HS-27A (cell line): ENCODE measurements around the gene CCKAR.

Source experiments
- DNase-seq: peaks from one replicate; pipeline ENCODE4 v3.0.0-alpha.2; 2012; ENCODE audit warnings: low read depth, missing footprints

CCKAR gene

GRCh38 chr4:26458157-26458561 lies 32.1 kb downstream of the CCKAR start:
- DNase-seq, result no peak

DNA sequence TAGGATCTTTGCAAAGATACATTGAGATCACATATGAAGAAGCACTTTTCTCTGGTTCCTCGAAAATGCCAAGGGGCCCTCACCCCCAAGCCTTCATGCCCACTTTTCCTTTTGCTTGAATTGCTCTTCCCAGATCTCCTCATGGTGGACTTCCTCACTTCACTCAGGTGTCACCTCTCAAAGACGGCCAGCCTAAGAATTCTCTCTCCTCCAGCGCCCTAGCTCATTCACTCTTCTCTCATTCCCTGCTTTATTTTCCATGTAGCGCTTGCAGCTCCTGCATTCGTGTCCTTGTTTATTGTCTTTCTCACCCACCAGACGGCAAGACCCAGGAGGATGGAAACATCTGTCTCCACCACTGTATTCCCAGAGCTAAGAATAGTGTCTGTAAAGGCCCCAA lies 32.9 kb downstream of the CCKAR start:
- DNase-seq, result no peak

- no peak for DNase-seq
Observed at GRCh38 chr4:26455571-26455970, 34.7 kb downstream of the CCKAR start.

- no peak for DNase-seq
Observed at GRCh38 chr4:26454961-26455360, 35.3 kb downstream of the CCKAR start.

GRCh38 chr4:26452565-26453531 lies 37.4 kb downstream of the CCKAR start:
- no peak for DNase-seq

GRCh38 chr4:26451597-26451996 lies 38.7 kb downstream of the CCKAR start:
- DNase-seq, result no peak

- no peak for DNase-seq
Observed at GRCh38 chr4:26450418-26450817, 39.9 kb downstream of the CCKAR start.

- DNase-seq, result no peak
Observed at GRCh38 chr4:26447378-26447777, 42.9 kb downstream of the CCKAR start.

GRCh38 chr4:26441771-26442170 lies 48.5 kb downstream of the CCKAR start:
- no peak for DNase-seq

DNA sequence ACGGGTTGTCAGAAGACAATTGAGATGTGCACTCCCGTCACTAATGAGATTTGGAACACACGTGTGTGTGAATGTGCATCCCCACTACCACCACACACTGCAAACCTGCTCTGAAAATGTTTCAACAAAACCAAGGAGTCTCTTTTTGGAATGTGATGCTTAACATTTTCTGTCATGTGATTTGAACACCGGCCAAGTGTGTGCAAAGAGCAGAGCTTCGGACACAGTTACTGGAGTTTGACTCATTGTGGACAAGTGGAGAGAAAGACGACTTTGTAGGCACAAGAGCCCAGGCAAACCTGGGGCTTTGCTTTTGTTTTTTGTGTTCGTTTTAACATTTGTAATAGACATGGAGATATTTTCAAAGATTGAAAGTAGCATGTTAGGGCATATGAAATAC lies 49.2 kb downstream of the CCKAR start:
- no peak for DNase-seq

DNA sequence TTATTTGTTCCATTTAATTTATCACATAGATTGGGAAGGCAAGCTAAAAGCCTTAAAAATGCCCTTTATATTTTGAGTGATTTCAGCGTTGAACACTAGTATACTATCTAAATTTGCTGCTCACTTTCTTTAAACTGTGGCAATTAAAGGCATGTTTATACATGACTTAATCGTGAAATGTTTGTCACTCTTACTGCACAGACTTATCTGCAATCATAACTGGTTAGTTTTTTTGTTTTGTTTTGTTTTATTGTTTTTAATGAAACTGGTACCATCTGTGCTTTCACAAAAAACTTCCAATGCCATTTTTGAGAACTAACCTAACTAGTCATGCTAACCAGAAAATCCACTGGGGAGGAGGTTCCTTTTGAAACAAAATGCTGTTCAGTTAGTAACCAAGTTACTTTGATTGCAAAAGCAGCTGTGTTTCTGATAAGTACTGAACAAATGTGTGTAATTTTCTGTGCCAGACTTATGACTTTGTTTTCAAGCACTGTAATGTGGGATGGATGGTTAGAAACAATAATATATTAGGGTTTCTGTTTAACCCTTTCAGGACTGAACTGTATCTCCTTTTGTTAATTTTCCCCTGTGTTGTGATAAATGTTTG lies 56.1 kb downstream of the CCKAR start:
- no peak for DNase-seq

GRCh38 chr4:26433556-26433955 lies 56.7 kb downstream of the CCKAR start:
- no peak for DNase-seq

DNA sequence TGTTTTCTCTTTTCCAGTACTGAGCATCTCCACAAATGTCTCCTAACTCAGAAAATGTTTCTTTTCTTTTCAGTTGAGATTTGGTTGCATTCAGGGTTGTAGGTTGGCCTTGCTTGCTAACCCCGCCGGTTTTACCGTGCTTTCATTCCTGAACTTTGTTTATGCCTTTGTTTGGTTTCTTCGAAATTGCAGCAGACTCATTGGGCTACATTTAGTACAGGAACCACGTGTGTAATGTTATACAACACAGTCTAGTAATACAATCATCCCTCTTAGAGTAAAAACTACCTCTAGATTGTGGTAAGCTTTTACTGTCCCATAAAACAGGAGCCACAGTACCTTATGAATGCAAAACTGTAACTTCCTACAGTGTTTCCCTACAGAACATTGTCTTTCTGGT lies 57.9 kb downstream of the CCKAR start:
- no peak for DNase-seq

GRCh38 chr4:26431461-26432180 lies 58.7 kb downstream of the CCKAR start:
- DNase-seq, result no peak
